Heart right ventricle (tissue), 16 donors: Measurements from ENCODE around the gene BCAN. TPM values are rescaled to one million over a fixed set of nuclear protein-coding genes. Genes with fewer than 3 reads are reported as not detected.
A peak's percentile ranks its signal among the peaks of the same experiment; 100 is the strongest.
"Not testable (repeated sequence)": the region's sequence is repeated elsewhere in the genome, so short reads cannot be mapped to it uniquely, and the experiment has no call there.

ENCODE experiments used
- ATAC-seq, 8 donors: fragments of 200-7000 bp; cut with Tn5 transposase; one replicate each; pipeline ENCODE4 v1.9.1; 2020; ENCODE audit warnings: mild to moderate bottlenecking in 8 of 8, moderate library complexity in 8 of 8, moderate number of reproducible peaks in 1 of 8
- DNase-seq, 2 donors: peaks; one replicate each; pipeline ENCODE4 v3.0.0-alpha.2; 2020
- H3K27ac ChIP-seq, 10 donors: fragments of 200-600 bp; sonication (generic) in 2 of 10; one replicate each; pipeline versions ENCODE4 v1.5.0 to v1.8.0; 2020 to 2022; ENCODE audit warnings: mild to moderate bottlenecking in 3 of 10
- H3K27me3 ChIP-seq, 7 donors: fragments of 200-600 bp; one replicate each; pipeline ENCODE4 v1.8.0; 2021 to 2022; ENCODE audit warnings: mild to moderate bottlenecking in 2 of 7
- H3K36me3 ChIP-seq, 9 donors: fragments of 200-600 bp; sonication (generic) in 1 of 9; one replicate each; pipeline versions ENCODE4 v1.5.0 to v1.8.0; 2020 to 2022; ENCODE audit warnings: mild to moderate bottlenecking in 2 of 9
- H3K4me1 ChIP-seq, 9 donors: fragments of 200-600 bp; sonication (generic) in 1 of 9; one replicate each; pipeline versions ENCODE4 v1.5.0 to v1.8.0; 2020 to 2022; ENCODE audit warnings: mild to moderate bottlenecking in 4 of 9
- H3K4me3 ChIP-seq, 10 donors: fragments of 200-600 bp; sonication (generic) in 2 of 10; one replicate each; pipeline versions ENCODE4 v1.5.0 to v1.8.0; 2020 to 2022; ENCODE audit warnings: mild to moderate bottlenecking in 7 of 10, moderate library complexity in 2 of 10
- H3K9me3 ChIP-seq, 11 donors: fragments of 200-600 bp in 10 of 11; sonication (generic) in 2 of 11; one replicate each; pipeline versions ENCODE4 v1.5.0 to v1.8.0; 2013 to 2022; ENCODE audit warnings: mild to moderate bottlenecking in 2 of 11, control low read depth in 1 of 11, moderate library complexity in 1 of 11
- CTCF ChIP-seq, 9 donors: fragments of 200-600 bp; sonication (generic) in 2 of 9; IDR thresholded peaks; one replicate each; pipeline versions ENCODE4 v1.5.0 to v1.8.0; 2021 to 2022; ENCODE audit warnings: antibody characterized with exemption in 9 of 9, mild to moderate bottlenecking in 5 of 9, moderate library complexity in 1 of 9
- WGBS, 2 donors: extraction: QIAGEN DNeasy Blood & Tissue Kit; methylation state at CpG; one replicate each; pipeline ENCODE4 v1.1.7; 2013; ENCODE audit warnings: inconsistent platforms in 1 of 2; 5-methylcytosine and 5-hydroxymethylcytosine counted together
- intact Hi-C, 10 donors: fragments of 100-400 bp; cut with DNase I; formaldehyde crosslinking; loops; one replicate each; pipeline versions ENCODE4 v1.11.1 to v1.14.2; 2022
- polyA plus RNA-seq, 2 donors: library from polyadenylated mRNA; stranded (reverse); fragments of 200-250 nt; gene quantifications; one replicate each; pipeline ENCODE4 v1.2.3, GENCODE V29; 2013
- total RNA-seq, 10 donors: library from RNA; stranded (reverse); fragmentation: NEBNext Ultra II Directional in 3 of 10; extraction: Animal tissue kit (Norgen Biotek cat#: 25700) in 3 of 10; gene quantifications; one replicate each; pipeline versions ENCODE4 v1.2.1 to v1.2.4, GENCODE V29; 2021 to 2023
- donor health status: Arrhythmogenic right ventricular cardiomyopathy.
- donor health status: ischemic (EF 13 %, LVEDD 7.1; RV severe dilation, severe dysfunction).
- donor health status: healthy with polysubstance abuse.
- donor health status: DM: no; HTN: yes; CAD: no.
- donor health status: DM: no; HTN: no; CAD: no.
- donor health status: ischemic (EF 25% LVEDD 6.9; RV normal size, moderate dysfunction).
- donor health status: ischemic (EF 25% LVEDD 5.7; RV mildly dilated, moderate dysfunction).
- donor health status: healthy.
- donor health status: DM: yes; HTN: yes; CAD: no.
- donor health status: Ischemic cardiomyopathy.
- donor health status: ischemic (EF 35%, LVEDD 5.7; RV mildly dilated, moderate dysfunction).
- donor health status: nonischemic (EF 11% LVEDD 7.7; RV severe dilation, severe dysfunction).
- donor health status: DM: yes; HTN: yes; CAD: no.
- donor health status: PGD.
- donor health status: ischemic (EF 29% LVEDD 5.4; RV normal size, mild dysfunction).
- donor health status: nonischemic (EF 23%, LVEDD 6.1; RV moderate dilation, normal function).

The BCAN gene
- total and polyA plus RNA-seq, 12 donors: 0.14 to 0.52 (median 0.24) TPM; not detected in 4

GRCh38 chr1:156601122-156601830, 40.6 kb upstream of the BCAN start, which contains the start of gene GPATCH4:
Gene GPATCH4 (minus strand): TSS chr1:156601479.
- DNase-seq (peak; percentile 59 to 84), ATAC-seq (peak; percentile 78 to 92 (median 87))
- no peaks in the 10 kb centered on the region for H3K9me3 ChIP-seq
- no peak for TF ChIP-seq CTCF (IDR thresholded peaks at IDR 0.05)
- intact Hi-C loops: loop anchor here in 5 of 10 donors (5.0 to 10.0 kb wide), 5 partner anchors 99 to 216 kb away; partner anchors contain the start of gene MEF2D (in 1 of the 5)
- WGBS, 2 donors: 0 to 1% methylated on average over 35 of the region's 35 CpGs
- no peaks in the 10 kb centered on the region for H3K27me3 ChIP-seq
- peak within 1 kb of the TSS in 9 of 10 donors; percentile 57 to 84 (median 80) for H3K27ac ChIP-seq
- H3K36me3 ChIP-seq: peaks cover 0 to 31% (median 6%) of the 10 kb centered on the region in 9 donors
- peaks cover 7 to 25% (median 15%) of the 10 kb centered on the region in 9 donors for H3K4me1 ChIP-seq
- H3K4me3 ChIP-seq: peak within 1 kb of the TSS; percentile 34 to 85 (median 70)

GRCh38 chr1:156601892-156602291, 40.0 kb upstream of the BCAN start:
- Histone ChIP-seq H3K27ac (peak overlapping the region in 9 of 10 donors; percentile 57 to 84 (median 80)), H3K4me1 (peaks cover 7 to 25% (median 15%) of the 10 kb centered on the region in 9 donors), H3K27me3 (no peaks in the 10 kb centered on the region), H3K36me3 (peaks cover 0 to 25% (median 6%) of the 10 kb centered on the region in 9 donors), H3K4me3 (peak overlapping the region; percentile 34 to 85 (median 70)), H3K9me3 (no peaks in the 10 kb centered on the region)
- peak in 7 of 8 donors; percentile 2 to 22 (median 6) for ATAC-seq
- intact Hi-C loops: loop anchor here in 5 of 10 donors (2.0 to 10.0 kb wide), 6 partner anchors 100 to 217 kb away; partner anchors contain the start of gene MEF2D (in 1 of the 5)
- WGBS, 2 donors: 76 to 80% methylated on average over 12 of the region's 12 CpGs
- DNase-seq: no peak
- no peak for TF ChIP-seq CTCF (IDR thresholded peaks at IDR 0.05)

- 39 to 41% methylated on average over 10 of the region's 10 CpGs for WGBS, 2 donors
- ATAC-seq (no peak), DNase-seq (no peak)
- TF ChIP-seq CTCF (IDR thresholded peaks at IDR 0.05): peak in 5 of 9 donors; percentile 22 to 42 (median 37)
- Histone ChIP-seq H3K9me3 (no peaks in the 10 kb centered on the region), H3K4me1 (peaks cover 7 to 25% (median 15%) of the 10 kb centered on the region in 9 donors), H3K36me3 (peaks cover 0 to 18% (median 6%) of the 10 kb centered on the region in 9 donors), H3K27me3 (no peaks in the 10 kb centered on the region), H3K27ac (no peak overlapping the region), H3K4me3 (no peak overlapping the region)
- intact Hi-C loops: loop anchor here in 5 of 10 donors (2.0 to 10.0 kb wide), 6 partner anchors 100 to 218 kb away; partner anchors contain the start of gene MEF2D (in 1 of the 5)
Observed at GRCh38 chr1:156602557-156602993, 39.3 kb upstream of the BCAN start.

- not testable (repeated sequence) for H3K4me3 ChIP-seq, H3K4me1 ChIP-seq, DNase-seq, H3K9me3 ChIP-seq, ATAC-seq, H3K27ac ChIP-seq, H3K36me3 ChIP-seq
- 84 to 90% methylated on average over 4 of the region's 4 CpGs for WGBS, 2 donors
- intact Hi-C loops: loop anchor here in 6 of 10 donors (5.0 to 10.0 kb wide), 5 partner anchors 123 to 223 kb away; no protein-coding TSS in a partner anchor
- peaks cover 0 to 22% (median 0%) of the 10 kb centered on the region in 7 donors for H3K27me3 ChIP-seq
Observed at GRCh38 chr1:156607344-156607743, 34.6 kb upstream of the BCAN start.
